Midbrain (tissue), 1 donor: ENCODE results near the gene DOK7.

Experiments used
- DNase-seq: peaks from one replicate; lab custom pipeline; 2025; lab: John Stamatoyannopoulos, UW

The DOK7 gene

DNA sequence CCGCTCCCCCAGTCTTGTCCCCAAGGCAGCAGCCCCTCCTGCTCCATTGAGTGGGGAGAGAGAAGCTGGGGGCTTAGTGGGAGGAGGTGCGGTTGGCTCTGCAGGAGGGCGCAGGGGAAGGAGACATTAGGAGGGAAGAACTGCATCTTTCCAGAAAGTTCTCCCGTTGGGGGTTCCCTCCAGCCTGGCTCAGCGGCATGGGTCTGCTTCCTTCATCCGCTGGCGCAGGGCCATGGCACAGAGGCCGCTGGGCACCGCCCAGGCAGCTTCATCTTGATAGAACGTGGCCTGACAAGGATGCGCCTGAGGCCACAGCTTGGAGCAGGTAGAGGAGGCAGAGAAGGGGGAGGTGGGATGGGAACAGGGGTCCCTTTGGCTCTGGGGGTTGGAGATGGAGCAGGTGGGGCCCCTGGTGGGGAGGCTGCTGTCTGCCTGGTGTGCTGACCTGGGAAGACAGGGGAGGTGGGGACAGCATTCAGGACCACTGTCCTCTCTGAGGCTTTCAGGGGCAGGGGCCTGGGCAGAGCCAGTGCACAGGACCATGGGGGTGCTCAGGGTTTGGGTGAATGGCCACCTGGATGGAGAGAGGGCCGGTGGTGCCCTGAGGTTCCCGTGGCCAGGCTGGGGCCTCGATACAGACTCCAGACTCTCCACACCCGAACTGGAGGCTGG is 12.1 kb downstream of the DOK7 start:
- DNase-seq, result no peak

GRCh38 chr4:3475713-3476260 is 12.7 kb downstream of the DOK7 start:
- no peak for DNase-seq

DNA sequence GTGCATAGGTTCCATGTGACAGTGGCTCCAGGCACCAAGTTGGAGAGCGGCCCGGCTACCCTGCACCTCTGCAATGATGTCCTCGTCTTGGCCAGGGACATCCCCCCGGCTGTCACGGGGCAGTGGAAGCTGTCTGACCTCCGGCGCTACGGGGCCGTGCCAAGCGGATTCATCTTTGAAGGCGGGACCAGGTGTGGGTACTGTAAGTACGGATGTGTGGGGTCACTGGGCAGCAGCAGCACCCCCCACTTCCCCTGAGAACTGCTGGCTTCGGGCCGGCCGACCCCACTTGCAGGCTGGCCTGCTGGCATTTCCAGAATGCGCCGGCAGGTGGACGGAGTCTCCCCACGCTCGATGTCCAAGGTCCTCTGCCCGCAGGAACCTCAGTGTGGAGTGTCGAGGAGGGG is 13.2 kb downstream of the DOK7 start:
- DNase-seq, result no peak

- no peak for DNase-seq
Observed at GRCh38 chr4:3476936-3477749, 14.0 kb downstream of the DOK7 start.

DNA sequence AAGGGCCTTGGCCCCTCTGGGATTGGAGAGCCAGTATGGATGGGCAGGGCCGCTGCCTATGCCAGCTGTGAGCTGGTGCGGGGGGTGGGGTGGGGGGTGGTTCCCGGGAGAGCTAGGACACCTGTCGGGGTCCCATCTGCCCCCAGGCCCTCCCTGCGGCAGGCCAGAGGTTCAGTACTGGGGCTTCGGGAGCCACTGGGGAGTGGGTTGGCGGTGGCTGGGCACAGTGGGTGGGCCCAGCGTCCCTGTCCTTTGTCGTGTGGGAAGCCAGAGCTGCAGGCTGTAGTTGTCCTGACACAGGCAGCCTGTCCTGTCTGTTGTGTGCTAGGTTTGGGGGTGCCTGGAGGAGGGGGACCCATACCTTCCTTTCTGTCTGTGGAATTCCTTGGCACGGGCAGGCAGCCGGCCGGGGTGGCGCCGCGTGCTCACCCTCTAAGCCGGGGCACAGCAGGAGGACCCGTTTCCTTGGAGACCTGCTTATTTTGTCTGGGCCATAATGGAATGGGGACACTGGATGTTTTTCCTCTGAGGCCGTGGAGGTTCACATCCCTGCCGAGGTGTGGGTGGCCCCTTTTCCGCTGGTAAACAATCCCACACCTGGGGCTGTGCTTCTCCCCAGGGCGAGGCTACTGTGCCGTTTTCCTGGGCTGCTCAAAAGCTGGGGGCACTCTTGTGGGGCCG is 14.8 kb downstream of the DOK7 start:
- DNase-seq, result no peak

DNA sequence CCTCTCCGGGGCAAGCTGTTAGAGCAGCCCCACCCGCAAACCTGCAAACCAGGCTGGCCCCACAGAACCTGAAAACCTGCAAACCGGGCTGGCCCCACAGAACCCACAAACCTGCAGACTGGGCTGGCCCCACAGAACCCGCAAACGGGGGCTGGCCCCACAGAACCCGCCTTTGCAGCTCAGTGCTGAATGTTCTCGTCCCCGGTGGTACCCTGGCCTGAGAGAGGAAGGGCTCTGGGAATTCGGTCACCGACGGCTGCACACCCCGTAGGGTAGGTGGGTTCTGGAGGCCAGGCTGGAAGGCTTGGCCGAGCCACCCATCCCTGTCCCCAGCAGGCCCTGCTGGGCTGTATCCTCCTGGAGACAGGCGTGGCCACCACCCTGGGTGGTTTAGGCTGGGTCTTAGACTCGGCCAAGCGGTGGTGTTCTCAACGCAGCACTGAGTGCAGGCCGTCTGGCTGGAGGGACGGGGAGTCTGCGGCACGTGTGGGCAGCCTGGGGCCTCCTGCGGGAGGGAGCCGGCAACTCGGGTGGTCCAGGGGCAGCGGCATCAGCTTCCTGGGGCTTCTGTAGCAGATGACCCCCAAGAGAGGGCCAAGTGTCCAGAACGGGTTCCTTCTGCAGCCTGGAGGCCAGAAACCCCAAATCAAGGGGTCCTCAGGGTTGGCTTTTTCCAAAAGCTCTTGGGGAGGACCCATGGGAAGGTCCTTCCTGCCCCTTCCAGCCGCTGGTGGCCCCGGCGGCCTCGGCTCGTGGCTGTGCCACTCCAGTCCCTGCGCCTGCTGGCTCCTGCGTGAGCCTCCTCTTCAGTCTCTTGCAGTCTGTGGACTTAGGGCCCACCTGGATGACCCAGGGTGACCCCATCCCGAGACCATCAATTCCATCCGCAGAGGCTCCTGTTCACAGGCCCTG is 15.6 kb downstream of the DOK7 start:
- DNase-seq, result no peak

- DNase-seq, result no peak
Observed at GRCh38 chr4:3479358-3480101, 16.4 kb downstream of the DOK7 start.

- peak; percentile 62 for DNase-seq
Observed at GRCh38 chr4:3480528-3481112, 17.5 kb downstream of the DOK7 start.

DNA sequence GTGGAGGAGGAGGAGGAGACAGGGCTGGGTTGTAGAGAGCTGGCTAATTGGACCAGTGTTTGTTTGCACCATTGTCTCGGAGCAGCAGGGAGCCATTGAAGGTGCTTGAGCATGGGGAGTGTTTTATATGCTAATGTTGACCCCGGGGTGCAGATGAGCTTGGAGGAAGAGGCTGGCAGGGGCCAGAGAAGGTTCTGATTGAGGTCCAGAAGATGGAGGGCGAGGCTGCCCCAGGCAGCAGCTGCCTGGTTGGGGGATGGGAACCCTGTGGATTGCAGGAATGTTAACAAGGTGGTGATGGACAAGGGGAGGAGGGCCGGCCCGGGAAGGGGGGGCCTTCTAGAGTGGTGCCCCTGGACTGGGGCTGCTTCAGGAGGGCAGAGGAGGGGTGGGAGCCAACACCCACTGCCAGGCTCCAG is 18.0 kb downstream of the DOK7 start:
- no peak for DNase-seq

DNA sequence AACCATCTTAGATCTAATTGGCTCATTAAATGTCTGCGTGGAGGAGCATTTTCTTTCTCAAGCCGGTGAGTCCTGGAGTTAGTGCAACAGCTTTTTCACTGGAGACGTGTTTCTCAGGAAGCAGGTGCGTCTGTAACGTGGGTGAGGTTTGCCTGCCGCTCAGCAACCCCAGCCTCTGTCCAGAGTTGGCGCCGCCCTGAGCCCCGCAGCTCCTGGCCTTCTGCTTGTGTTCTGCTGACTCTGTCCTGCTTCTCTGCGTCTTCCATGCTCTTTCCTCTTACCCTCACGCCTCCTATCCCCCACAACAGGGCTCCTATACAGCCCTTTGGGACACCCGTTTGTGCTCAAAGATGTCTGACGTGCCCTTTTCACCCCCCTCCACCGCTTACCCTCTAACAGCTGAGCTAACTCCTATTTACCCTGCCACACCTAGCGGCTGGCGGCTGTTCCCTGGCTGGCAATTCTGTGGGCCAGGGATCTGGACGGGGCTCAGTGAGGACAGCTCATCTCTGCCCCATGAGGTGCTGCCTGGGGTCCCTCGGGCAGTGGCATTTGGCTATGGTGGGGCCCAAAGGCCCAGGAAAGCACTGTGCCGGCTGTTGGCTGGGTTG is 18.8 kb downstream of the DOK7 start:
- DNase-seq, result no peak

DNA sequence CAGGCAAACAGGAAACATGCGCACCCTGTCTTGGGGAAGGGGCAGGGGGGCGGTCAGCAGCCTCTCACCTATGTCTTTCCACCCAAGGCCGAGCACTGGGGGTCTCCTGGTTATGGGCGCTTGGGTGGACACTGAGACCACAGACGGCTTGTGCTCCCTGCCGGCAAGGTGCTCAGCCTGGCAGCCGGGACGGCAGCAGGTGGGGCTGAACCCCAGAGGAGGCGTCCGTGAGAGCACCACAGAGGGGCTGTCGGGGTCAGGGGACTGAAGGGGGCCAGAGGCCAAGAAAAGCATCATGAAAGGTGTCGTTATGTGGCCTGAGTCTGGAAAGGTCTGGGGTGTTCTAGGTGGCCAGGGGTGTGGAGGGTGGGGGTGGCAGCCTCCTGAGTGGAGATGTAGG is 19.6 kb downstream of the DOK7 start:
- no peak for DNase-seq

DNA sequence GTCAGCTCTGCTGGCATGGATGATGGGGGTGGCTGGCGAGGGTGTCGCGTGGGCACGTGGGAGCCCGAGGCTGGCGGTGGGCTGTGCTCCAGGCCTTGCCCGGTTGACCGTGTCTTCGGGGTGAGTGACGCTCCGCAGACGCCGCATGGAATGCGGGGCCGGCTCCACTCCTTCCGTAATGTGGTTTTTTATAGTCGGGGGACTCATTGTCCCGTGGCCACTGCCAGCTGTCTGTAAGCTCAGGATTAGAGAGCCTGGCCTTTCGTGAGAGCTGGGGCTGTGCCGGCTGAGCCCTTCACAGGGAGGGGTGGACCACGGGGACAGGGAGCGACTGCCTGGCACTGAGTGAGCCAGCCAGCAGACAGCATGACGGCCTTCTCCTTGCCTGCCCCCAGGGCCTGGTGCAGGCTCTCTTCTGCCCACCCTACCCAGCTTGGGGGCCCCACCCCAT is 20.4 kb downstream of the DOK7 start:
- peak; percentile 24 for DNase-seq

- DNase-seq, result no peak
Observed at GRCh38 chr4:3484057-3484973, 21.2 kb downstream of the DOK7 start.

GRCh38 chr4:3485011-3485791 is 22.1 kb downstream of the DOK7 start:
- no peak for DNase-seq

- no peak for DNase-seq
Observed at GRCh38 chr4:3485886-3486540, 22.9 kb downstream of the DOK7 start.

GRCh38 chr4:3486541-3487540 is 23.7 kb downstream of the DOK7 start:
- DNase-seq, result peak; percentile 29
